Endodermal cell (in vitro differentiated cells): ENCODE measurements around the gene LSAMP. TPM values are rescaled to one million over a fixed set of nuclear protein-coding genes. Genes with fewer than 3 reads are reported as not detected.

Experiments used
- DNase-seq: peaks from one replicate; pipeline ENCODE4 v3.0.0-alpha.2; 2017
- H3K27ac ChIP-seq: 2 replicates; pipeline ENCODE4 v1.5.1; 2013; ENCODE audit warnings: mild to moderate bottlenecking, low read depth, low read length, moderate library complexity
- H3K27me3 ChIP-seq: 2 replicates; pipeline ENCODE4 v1.6.1; 2013; ENCODE audit warnings: mild to moderate bottlenecking, low read length, moderate library complexity; ENCODE audit not compliant: insufficient read depth, control insufficient read depth, poor library complexity, severe bottlenecking
- H3K36me3 ChIP-seq: 2 replicates; pipeline ENCODE4 v1.7.0; 2013; ENCODE audit warnings: mild to moderate bottlenecking, low read length, moderate library complexity; ENCODE audit not compliant: control insufficient read depth, insufficient read depth
- H3K4me1 ChIP-seq: one replicate; pipeline ENCODE4 v1.7.0; 2013; ENCODE audit warnings: low read length; ENCODE audit not compliant: control insufficient read depth, insufficient read depth
- H3K4me3 ChIP-seq: 2 replicates; pipeline ENCODE4 v1.5.1; 2013; ENCODE audit warnings: mild to moderate bottlenecking, low read length, moderate library complexity
- H3K9ac ChIP-seq: 2 replicates; pipeline ENCODE4 v1.6.1; 2013; ENCODE audit warnings: mild to moderate bottlenecking, low read length, moderate library complexity; ENCODE audit not compliant: poor library complexity, severe bottlenecking; ENCODE audit errors: extremely low read depth
- H3K9me3 ChIP-seq: 2 replicates; pipeline ENCODE4 v1.6.1; 2013; ENCODE audit warnings: mild to moderate bottlenecking, low read length, moderate library complexity; ENCODE audit not compliant: control insufficient read depth
- H3K27ac Mint-ChIP-seq: 2 replicates; pipeline ENCODE4 v1.8.0; 2020; ENCODE audit warnings: mixed read lengths
- H3K27me3 Mint-ChIP-seq: 2 replicates; pipeline ENCODE4 v1.8.0; 2021; ENCODE audit warnings: mild to moderate bottlenecking, mixed read lengths; ENCODE audit not compliant: insufficient read depth
- H3K36me3 Mint-ChIP-seq: 2 replicates; pipeline ENCODE4 v1.8.0; 2020; ENCODE audit warnings: low read depth, mixed read lengths
- H3K4me1 Mint-ChIP-seq: 2 replicates; pipeline ENCODE4 v1.8.0; 2020; ENCODE audit warnings: mixed read lengths
- H3K4me3 Mint-ChIP-seq: 2 replicates; pipeline ENCODE4 v1.8.0; 2020; ENCODE audit warnings: mild to moderate bottlenecking, moderate library complexity, mixed read lengths
- H3K9me3 Mint-ChIP-seq: 2 replicates; pipeline ENCODE4 v1.8.0; 2020; ENCODE audit warnings: mild to moderate bottlenecking, mixed read lengths
- CTCF ChIP-seq: fragments of 200-600 bp; sonication (generic); conservative IDR thresholded peaks from 2 replicates; pipeline ENCODE4 v1.5.0; 2021; ENCODE audit warnings: antibody characterized with exemption, mild to moderate bottlenecking
- WGBS, 2 experiments: methylation state at CpG; one replicate each; pipeline versions ENCODE4 v1.1.5 to v1.1.7; 2013; ENCODE audit warnings: missing lambda C conversion rate in 2 of 2, mixed read lengths in 1 of 2; ENCODE audit not compliant: insufficient coverage in 1 of 2, insufficient read length in 1 of 2; 5-methylcytosine and 5-hydroxymethylcytosine counted together
- total RNA-seq, 2 donors: library from RNA; stranded (reverse); fragmentation: NEBNext Ultra II Directional in 1 of 2; extraction: Animal tissue kit (Norgen Biotek cat#: 25700) in 1 of 2; gene quantifications; 2 replicates in 1 of 2; 3 replicates in 1 of 2; pipeline ENCODE4 v1.2.1, GENCODE V29; 2021

Gene LSAMP
- total RNA-seq, 2 donors from 2014 or later = 4.4 to 10.2 TPM

GRCh38 chr3:116356056-116356455, 89.2 kb downstream of the LSAMP start:
- Mint-ChIP-seq H3K4me1 (no peaks in the 10 kb centered on the region), H3K4me3 (no peak overlapping the region), H3K27me3 (peaks cover 3% of the 10 kb centered on the region), H3K36me3 (no peaks in the 10 kb centered on the region), H3K27ac (no peak overlapping the region), H3K9me3 (peaks cover 12% of the 10 kb centered on the region)
- no peaks in the 10 kb centered on the region for H3K4me1 ChIP-seq
- TF ChIP-seq CTCF = no peak
- DNase-seq = no peak
- H3K4me3 ChIP-seq = no peak overlapping the region
- no peak overlapping the region for H3K27ac ChIP-seq
- 100% methylated on average over 1 of the region's 2 CpGs for WGBS, 2 experiments
- no peaks in the 10 kb centered on the region for H3K27me3 ChIP-seq
- H3K9me3 ChIP-seq = peaks cover 6% of the 10 kb centered on the region
- H3K36me3 ChIP-seq = no peaks in the 10 kb centered on the region
- H3K9ac ChIP-seq = no peak overlapping the region

DNA sequence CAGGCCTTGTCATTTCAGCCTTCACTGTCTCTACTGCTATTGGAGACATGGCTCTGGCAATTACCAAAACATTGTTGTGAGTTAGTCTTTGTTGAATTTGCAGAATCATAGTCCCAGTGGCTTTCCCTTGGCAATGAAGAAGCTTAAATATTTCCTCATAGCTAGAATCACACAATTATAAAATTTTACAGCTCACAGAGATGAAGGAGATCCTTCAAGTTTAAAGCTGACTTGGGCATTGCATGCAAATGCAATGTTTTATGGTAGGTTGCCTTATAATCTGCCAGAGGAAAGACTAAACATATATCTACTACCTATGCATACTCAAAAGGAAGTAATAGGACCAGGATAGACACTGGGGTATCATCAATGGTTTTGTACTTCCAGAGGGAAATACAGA, 90.9 kb downstream of the LSAMP start:
- Mint-ChIP-seq H3K27ac (no peak overlapping the region), H3K4me3 (no peak overlapping the region), H3K36me3 (no peaks in the 10 kb centered on the region), H3K27me3 (peaks cover 3% of the 10 kb centered on the region), H3K9me3 (peaks cover 9% of the 10 kb centered on the region), H3K4me1 (no peaks in the 10 kb centered on the region)
- no peak for TF ChIP-seq CTCF
- Histone ChIP-seq H3K27me3 (no peaks in the 10 kb centered on the region), H3K9me3 (peaks cover 6% of the 10 kb centered on the region), H3K9ac (no peak overlapping the region), H3K27ac (no peak overlapping the region), H3K4me3 (no peak overlapping the region), H3K36me3 (no peaks in the 10 kb centered on the region), H3K4me1 (no peaks in the 10 kb centered on the region)
- no peak for DNase-seq

DNA sequence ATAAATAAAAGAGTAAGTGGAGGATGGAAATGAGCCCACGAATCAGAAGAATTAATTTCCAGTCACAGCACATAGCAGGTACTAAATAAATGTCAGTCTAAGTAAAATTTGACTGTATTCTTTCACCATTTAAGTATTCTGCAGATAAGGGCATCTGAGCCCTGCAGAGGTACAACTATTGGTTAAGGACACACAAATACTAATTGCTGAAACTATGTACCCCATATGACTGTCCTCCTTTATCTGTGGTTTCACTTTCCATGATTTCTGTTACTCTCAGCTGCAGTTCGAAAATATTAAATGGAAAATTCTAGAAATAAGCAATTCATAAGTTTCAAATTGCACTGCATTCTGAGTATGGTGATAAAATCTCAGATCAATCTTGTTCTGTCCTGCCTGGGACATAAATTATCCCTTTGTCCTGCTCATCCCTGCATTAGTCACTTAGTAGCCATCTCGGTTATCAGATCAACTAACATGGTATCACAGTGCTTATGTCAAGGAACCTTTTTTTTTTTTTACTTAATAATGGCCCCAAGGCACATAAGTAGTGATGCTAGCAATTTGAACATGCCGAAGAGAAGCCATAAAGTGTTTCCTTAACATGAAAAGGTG, 95.1 kb downstream of the LSAMP start:
- 95% methylated on average over 4 of the region's 4 CpGs for WGBS, 2 experiments
- Mint-ChIP-seq H3K9me3 (no peaks in the 10 kb centered on the region), H3K27ac (no peak overlapping the region), H3K27me3 (peaks cover 3% of the 10 kb centered on the region), H3K36me3 (no peaks in the 10 kb centered on the region), H3K4me3 (no peak overlapping the region), H3K4me1 (no peaks in the 10 kb centered on the region)
- Histone ChIP-seq H3K27me3 (no peaks in the 10 kb centered on the region), H3K9ac (no peak overlapping the region), H3K27ac (no peak overlapping the region), H3K4me1 (no peaks in the 10 kb centered on the region), H3K9me3 (no peaks in the 10 kb centered on the region), H3K4me3 (no peak overlapping the region), H3K36me3 (no peaks in the 10 kb centered on the region)
- no peak for DNase-seq
- no peak for TF ChIP-seq CTCF
